GM13976 (cell line): ENCODE results near the gene OBP2B.
A peak's percentile ranks its signal among the peaks of the same experiment; 100 is the strongest.
"Not testable (repeated sequence)": the region's sequence is repeated elsewhere in the genome, so short reads cannot be mapped to it uniquely, and the experiment has no call there.

ENCODE experiments used
- DNase-seq: peaks from one replicate; pipeline ENCODE4 v3.0.0; 2012; ENCODE audit warnings: low spot score
- CTCF ChIP-seq: IDR thresholded peaks from 2 replicates; pipeline ENCODE4 v1.5.1; 2012; ENCODE audit warnings: borderline replicate concordance, mild to moderate bottlenecking; ENCODE audit not compliant: insufficient read depth; ENCODE audit errors: extremely low read depth, missing control alignments, control extremely low read depth
- in situ Hi-C: fragments of 300-500 bp; cut with MboI; formaldehyde crosslinking; loops from one replicate; pipeline ENCODE4 v1.12.0; 2022; ENCODE audit warnings: low sequenced_read_pairs, mixed read lengths, inconsistent platforms; ENCODE audit not compliant: unreplicated experiment

OBP2B gene

GRCh38 chr9:133254471-133254870 is 45.4 kb upstream of the OBP2B start:
- no peak for DNase-seq
- in situ Hi-C loops = no loop called here
- no peak for TF ChIP-seq CTCF

- in situ Hi-C loops = no loop called here
- TF ChIP-seq CTCF = no peak
- no peak for DNase-seq
Measured at GRCh38 chr9:133253268-133253667, 44.2 kb upstream of the OBP2B start.

GRCh38 chr9:133252301-133253020 is 43.4 kb upstream of the OBP2B start:
- in situ Hi-C loops = no loop called here

GRCh38 chr9:133251773-133252172 is 42.7 kb upstream of the OBP2B start:
- in situ Hi-C loops = no loop called here
- peak; percentile 25 for DNase-seq
- no peak for TF ChIP-seq CTCF

More at GRCh38 chr9:133252301-133253020, 43.4 kb upstream of the OBP2B start:
- DNase-seq = peak; percentile 24
- TF ChIP-seq CTCF = no peak

- in situ Hi-C loops, DNase-seq: not testable (repeated sequence)
Measured at GRCh38 chr9:133251221-133251620, 42.2 kb upstream of the OBP2B start.

GRCh38 chr9:133250741-133251170 is 41.7 kb upstream of the OBP2B start:
- DNase-seq = no peak
- in situ Hi-C loops = no loop called here
- no peak for TF ChIP-seq CTCF

GRCh38 chr9:133249337-133249736 is 40.3 kb upstream of the OBP2B start:
- no peak for TF ChIP-seq CTCF
- no peak for DNase-seq
- in situ Hi-C loops = no loop called here
